Left forelimb (tissue), 1 donor: ENCODE data around the gene AP1G1.
"Not testable (repeated sequence)": the region's sequence is repeated elsewhere in the genome, so short reads cannot be mapped to it uniquely, and the experiment has no call there.

Experiments used
- DNase-seq: peaks from one replicate; pipeline ENCODE4 v3.0.0-alpha.2; 2018; ENCODE audit warnings: low spot score

Gene AP1G1

DNA sequence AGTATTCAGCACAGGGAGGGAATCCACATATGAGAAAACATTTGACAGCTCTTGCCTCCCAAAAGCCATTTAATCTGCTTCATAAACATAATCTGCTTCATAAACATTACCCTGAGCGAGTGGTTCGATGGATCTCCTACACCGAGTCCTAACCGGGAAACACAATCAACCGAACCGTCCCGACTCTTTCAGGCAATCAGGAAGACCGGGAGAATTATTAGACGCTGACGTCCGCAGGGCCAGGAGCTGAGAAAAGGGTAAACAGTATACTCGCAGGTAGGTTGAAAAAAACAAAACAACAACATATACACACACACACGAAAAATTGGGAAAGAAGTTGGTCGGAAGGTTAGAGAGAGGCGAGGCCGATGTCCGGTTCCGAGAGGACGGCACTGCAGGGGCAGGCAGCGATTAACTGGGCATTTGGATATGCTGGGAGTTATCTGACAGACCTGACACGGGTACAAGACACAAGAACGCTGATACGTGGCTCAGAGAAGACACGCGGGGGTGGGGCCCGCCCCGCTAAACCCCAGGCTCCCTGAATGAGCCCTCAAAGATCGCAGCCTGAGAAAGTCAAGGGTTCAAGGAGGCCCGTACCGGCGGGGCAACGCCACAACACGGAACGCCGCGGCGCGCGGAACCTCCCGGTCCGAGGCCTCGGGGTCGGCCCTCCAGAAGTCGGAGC, 585 bp downstream of the AP1G1 start:
- no peak for DNase-seq

DNA sequence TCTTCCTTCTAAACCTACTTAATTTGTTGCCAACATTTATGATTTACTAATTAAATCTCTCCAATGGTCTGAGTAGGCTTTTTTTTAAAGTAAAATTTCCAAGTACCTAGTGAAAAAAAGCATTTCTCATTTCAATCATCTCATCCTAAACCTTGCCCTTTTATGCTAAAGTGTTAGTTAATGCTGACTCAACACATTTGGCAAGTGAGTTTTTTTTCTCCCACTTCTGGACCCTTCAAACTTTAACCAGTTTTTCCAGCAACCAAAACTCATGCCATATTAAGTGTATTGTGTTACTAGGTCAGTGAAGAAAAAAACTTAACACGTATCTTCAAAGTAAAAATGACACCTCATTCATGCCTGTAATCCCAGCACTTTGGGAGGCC, 5.3 kb downstream of the AP1G1 start:
- DNase-seq, result no peak

DNA sequence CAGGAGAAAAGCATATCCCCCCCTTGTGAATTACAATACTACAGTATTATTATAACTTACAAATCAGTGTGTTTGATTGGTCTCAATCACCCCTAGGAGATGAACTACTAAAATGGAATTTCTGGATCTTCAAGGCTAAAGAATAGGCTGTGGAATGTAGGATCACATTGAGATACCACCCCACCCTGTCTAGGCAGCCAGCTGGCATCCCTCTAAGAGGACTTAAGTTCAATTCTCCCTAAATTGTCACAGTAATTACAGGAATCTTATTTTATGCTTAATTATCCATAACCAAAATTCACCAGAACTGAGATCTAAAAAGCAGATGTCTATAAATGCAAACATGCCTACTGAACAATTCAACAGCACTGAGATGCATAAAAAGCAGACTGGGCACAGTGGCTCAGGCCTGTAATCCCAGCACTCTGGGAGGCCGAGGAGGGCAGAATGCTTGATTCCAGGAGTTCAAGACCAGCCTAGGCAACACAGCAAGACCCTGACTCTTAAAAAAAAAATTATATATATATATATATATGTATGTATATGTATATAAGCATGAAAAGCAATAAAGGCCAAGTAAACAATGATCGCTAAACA, 12.0 kb downstream of the AP1G1 start:
- DNase-seq, result no peak

DNA sequence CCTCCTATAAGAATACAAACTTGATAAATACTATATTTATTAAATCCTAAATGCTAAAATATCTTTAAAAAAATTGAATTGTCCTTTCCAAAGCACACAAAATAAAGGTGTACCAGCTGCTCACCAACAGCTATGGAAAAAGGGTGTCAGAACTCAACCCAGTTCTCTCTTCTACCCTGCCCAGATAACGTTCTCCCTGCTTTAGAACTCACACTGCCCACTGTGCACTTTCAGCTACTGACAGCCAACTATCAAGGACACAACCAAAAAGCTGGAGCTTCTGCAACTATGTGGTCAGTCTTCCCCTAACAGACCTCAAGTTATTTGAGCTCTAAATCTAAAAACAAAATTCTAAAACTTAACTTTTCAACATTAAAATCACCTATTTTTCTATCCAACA, 13.7 kb downstream of the AP1G1 start:
- DNase-seq, result no peak

DNA sequence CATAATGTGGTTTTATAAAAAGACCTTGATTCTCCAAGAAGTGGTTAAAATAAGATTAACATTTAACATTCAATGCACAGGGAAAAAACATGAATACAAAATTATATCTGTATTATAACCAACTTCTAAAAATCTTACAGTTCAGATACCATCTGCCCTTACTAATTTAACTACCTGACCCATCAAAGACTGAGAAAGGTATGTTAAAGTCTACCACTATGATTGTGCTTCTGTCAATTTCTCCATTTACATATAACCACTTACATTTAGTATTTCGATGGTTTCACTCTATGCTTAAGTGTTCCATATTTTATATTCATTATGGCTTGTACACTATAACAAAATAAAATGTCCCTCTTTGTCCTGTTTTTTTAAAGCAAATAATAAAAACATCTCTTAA, 14.6 kb downstream of the AP1G1 start:
- DNase-seq, result no peak

DNA sequence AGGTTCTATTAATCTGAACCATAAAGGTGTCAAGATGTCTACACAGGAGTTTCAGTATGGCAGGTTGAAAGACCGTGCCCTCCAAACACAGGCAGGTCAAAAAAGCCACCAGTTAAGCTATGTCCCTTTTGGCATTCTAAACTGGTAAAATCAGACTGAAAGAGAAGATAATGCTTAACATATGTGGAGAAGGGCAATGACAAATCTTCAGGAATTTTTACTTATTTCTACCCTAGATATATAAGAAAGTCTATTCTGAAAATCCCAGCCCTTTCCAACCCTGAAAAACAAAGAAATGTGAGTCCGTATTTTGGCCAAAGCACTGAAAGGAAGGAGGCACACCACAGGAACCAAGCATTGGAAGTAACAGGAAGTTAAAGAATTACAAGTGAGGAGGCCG, 16.5 kb downstream of the AP1G1 start:
- DNase-seq, result no peak

DNA sequence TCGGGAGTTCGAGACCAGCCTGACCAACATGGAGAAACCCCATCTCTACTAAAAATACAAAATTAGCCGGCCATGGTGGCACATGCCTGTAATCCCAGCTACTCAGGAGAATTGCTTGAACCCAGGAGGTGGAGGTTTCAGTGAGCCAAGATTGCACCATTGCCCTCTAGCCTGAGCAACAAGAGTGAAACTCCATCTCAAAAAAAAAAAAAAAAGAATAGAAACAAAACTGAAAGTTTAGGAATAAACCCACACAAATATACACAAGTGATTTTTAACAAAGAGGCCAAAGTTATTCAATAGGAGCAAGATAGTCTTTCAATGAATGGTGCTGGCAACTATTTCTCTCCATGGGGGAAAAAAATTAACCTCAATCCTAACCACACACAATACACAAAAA, 18.3 kb downstream of the AP1G1 start:
- DNase-seq, result not testable (repeated sequence)

DNA sequence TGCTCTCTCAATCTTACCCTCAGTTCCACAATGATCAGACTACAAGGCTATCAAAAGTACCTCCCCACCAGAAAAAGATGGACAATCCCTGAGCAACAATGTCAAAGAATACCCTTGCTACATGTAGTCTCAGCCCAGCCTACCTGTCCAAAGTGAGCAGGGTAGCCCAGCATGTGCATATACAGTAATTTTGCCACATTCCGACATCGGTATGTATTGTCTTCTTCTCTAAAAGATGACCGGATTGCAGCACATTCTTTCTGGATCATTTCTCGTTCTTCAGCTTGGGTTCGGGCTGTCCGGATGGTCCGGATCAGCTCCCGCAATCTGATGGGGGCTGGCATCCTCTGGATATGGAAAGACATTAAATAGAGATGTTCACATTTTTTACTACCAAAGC, 19.5 kb downstream of the AP1G1 start:
- DNase-seq, result no peak

DNA sequence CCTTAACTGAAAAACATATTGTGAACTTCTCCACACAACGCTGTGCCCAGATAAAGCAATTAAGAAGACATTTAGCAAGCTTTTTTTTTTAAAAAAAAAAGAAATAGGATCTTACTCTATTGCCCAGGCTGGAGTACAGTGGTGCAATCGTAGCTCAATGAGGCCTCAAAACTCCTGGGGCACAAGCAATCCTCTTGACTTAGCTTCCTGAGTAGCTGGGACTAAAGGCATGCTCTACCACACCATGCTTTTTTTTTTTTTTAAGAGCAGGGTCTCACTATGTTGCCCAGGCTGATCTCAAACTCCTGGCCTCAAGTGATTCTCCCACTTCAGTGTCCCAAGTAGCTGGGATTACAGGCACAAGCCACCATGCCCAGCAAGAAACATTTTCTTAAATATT, 20.1 kb downstream of the AP1G1 start:
- no peak for DNase-seq

DNA sequence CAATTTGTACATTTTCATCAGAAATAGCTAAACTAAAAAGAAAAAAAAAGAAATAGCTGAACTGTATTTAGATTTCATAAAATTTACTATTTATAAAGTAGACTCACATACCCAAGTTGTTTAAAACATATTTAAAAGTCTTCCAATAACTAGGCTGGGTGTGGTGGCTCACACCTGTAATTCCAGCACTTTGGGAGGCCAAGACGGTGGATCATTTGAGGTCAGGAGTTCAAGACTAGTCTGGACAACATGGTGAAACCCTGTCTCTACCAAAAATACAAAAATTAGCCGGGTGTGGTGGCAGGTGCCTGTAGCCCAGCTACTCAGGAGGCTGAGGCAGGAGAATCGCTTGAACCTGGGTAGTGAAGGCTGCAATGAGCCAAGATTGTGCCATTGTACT, 23.5 kb downstream of the AP1G1 start:
- not testable (repeated sequence) for DNase-seq

DNA sequence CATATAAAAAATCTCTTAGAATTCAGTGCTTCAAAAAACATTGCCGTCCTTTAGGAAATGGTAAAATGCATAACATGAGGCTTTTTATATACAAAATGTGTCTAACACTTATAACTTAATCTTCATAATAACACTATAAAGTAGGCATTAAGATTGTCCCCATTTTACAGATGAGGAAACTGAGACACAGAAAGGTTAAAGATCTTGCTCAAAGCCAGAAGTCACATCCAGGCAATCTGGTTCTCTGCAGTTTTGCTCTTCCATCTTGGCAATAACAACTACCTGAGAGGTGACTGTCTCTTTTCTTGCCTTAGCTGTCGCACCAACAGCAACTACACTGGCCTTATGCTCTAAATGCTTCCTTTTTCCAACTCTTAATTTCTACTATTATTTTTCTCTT, 24.5 kb downstream of the AP1G1 start:
- no peak for DNase-seq

DNA sequence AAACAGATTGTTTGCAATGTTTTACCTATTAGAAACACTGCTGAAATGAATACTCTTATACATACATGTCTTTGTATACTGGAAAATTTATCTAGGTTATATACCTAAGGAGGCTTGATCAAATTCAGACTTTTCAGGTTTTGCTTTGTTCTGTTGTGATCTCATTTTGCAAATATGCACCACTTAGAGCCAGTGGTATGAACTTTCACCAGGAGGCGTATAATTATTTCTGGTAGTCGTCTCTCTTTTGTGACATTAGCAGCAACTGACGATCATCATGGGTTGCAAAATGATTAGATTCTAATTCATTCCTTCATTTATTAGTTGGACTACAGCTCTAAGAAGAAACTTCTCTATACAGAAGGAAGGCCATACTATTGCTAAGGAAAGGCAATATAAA, 26.9 kb downstream of the AP1G1 start:
- no peak for DNase-seq

DNA sequence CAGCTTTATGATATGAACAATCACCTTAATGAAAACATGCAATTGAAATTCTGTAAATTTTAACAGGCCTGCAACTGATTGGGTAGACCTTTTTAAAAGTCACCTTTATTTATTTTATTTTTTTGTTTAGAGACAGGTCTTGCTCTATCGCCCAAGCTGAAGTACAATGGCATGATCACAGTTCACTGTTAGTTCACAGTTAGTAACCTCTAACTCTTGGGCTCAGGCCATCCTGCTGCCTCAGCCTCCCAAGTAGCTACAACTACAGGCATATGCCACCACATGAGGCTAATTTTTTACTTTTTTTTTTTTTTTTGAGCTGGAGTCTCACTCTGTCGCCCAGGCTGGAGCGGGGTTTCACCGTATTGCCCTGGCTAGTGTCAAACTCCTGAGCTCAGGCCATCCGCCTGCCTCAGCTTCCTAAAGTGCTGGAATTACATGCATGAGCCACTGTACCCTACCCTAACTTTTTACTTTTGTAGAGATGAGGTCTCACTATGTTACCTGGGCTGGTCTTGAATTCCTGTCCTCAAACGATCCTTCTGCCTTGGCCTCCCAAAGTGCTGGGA, 28.0 kb downstream of the AP1G1 start:
- no peak for DNase-seq

DNA sequence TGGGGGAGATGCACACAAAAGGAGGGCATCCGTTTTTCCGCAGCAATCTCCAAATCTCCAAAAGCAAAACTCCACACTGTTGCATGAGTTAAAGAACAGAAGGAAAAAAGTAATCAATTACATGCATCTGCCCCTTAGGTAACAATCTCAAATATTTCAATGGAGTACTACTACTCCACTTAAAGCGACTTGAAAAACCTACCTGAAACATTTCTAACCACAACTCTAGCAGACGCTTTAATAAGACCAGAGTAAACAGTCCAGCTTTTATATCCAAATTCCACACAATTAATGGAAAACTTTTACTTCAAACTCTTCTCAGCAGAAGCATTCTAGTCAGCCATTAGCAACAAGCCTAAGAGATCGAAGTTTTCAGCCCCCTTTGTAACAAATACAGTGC, 29.9 kb downstream of the AP1G1 start:
- no peak for DNase-seq

DNA sequence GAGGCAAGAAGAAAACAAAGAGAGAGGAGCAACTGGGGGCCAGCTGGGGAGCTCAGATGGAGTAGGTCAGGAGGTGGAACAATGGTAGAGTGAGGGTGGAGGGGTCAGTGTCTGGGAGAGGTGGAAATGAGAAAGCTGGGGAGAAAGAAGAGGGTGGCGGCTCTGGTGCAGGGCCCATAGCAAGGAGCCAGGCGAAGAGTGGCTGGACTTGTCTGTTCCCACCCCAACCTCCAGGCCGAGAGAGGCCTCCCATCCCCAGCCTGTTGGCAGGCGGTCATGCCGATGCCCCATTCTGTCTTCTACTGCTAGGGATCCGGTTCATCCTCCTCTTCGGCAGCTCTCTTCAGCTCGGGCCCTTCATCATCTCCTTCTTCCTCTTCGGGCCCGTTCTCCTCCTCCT, 31.3 kb downstream of the AP1G1 start:
- no peak for DNase-seq

DNA sequence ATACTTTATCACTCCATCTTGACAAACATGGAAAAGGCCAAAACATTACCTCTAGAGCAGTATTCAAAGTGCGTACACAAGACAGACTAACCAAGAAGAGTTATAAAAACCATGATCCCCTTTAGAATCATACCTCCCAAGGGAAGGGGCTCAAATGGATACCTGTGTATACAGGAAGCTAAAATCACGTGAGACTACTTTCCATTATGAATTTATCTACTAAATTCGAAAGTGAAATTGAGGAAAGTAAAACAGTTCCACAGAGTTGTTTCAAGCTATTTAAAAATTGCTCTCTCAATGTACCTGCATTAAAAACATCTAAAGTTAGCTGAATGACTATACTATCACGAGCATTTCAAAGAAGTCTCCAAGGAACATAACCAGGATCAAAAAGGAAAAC, 32.7 kb downstream of the AP1G1 start:
- no peak for DNase-seq

DNA sequence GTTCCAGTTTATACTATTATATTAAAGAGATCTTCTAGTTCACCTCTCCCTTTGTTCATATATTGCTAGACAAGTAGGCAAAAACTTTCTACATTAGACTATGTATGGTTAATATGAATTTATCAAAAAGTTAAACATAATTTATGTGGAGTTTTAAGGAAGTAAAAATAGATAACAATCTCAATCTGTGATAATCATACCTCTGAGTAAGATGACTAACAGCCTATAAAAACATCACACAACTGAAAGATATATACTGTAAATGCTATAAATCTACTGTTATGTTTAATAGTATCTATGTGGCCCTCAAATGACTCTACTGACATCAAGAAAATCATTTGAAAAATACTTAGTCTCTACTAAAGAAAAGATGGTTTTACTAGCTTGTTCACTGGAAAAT, 37.1 kb downstream of the AP1G1 start:
- no peak for DNase-seq

DNA sequence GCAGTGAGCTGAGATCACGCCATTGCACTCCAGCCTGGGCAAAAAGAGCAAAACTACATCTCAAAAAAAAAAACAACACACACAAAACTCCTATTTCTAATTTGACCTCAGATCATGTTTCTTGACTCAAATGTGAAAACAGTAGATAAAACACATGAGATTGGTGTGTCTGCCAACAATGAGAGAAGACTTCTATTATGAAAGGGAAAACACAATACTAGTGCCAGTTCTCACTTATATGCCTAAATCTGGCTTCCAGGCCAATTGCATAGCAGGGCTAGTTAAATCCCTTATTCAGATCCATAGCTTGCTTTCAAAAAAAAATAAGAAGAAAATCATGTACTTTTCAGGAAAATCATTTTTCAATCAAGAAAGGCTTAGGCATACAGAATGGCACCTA, 39.4 kb downstream of the AP1G1 start:
- no peak for DNase-seq

DNA sequence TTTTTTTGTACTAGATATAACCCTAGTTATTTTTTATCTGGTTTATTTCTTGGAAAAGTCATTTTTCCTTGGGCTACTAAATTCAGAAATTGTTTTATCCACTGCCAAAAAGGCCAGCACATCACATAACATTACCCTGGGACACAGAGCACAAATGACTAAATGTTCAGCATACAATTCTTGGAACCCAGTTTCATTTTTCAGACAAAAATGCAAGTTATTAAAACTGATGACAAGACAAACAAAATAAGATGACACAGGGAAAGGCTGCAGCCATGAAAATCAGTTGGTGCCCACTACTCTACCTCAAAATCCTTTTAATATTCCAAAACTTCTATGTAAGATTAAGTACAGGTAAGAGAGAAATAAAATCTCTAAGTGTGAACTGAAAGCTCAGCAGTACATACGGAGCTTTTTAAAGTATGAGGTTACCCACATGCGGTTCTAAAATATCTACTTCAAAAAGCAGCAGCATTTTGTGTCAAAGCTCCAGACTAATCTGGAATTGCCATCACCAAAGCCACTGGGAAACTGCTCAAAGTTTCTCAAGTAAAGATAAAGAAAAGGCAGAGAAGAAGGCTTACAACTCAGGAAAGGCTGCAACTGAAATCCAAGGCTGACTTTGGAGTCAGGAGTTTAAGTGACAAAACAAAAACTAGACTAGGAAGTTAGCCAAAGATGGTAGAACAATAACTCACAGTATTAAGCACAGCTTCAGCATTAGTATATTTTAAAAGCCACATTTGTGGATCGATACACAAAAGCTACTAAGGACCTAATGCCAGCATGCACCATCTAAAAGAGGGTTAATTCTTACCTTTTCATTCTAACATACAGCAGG, 41.4 kb downstream of the AP1G1 start:
- DNase-seq, result no peak

DNA sequence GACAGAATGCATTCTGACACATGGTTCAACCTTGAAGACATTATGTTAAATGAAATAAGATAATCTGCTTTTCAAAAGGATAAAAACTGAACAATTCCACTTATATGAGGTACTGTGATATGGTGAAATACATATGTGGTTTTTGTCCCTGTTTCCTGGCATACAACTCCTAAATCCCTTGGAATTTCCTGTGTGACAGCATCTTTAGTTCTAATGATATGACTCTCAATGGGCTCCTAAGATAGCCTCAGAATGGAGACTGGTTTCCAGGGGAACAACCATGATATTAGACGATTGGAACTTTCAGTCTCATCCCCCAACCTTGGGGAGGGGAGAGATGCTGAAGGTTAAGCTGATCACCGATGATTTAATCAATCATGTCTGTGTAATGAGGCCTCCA, 46.4 kb downstream of the AP1G1 start:
- no peak for DNase-seq

DNA sequence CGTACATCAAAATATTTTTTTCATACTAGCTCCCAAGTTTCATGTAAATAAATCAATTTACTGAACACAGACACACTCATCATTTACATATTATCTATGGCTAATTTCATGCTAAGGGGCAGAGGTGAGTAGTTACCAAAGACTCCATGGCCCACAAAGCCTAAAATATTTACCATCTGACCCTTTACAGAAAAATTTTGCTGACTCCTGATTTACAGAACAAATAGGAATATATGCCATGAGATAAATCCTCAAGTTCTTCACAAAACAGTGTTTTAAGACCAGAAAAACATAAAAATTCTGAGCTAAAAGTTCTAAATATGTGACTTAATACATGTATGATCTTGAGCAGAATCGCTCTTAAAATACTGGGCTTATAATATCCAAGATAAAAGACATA, 47.5 kb downstream of the AP1G1 start:
- DNase-seq, result no peak

DNA sequence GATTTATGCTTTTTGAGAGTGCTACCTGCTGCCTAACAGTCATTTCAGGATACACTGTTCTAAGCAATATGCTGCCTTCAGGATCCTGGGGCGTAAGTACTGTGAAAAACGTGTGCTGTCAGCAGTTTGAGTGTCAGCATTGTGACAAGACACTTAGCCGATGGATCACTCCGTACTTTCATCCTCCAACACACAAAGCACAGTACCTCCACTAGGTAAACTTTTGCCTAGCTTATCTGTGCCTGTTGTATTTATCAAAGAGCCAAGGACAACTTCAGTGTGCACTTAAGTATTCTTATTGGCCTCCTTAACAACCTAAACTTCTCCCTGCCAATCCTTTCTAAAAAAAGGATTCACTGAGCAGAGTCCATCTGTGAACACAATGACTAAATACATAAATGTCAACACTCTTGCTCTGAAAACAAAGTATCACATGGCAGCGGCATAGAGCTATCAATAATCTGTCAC, 50.3 kb downstream of the AP1G1 start:
- DNase-seq, result no peak

DNA sequence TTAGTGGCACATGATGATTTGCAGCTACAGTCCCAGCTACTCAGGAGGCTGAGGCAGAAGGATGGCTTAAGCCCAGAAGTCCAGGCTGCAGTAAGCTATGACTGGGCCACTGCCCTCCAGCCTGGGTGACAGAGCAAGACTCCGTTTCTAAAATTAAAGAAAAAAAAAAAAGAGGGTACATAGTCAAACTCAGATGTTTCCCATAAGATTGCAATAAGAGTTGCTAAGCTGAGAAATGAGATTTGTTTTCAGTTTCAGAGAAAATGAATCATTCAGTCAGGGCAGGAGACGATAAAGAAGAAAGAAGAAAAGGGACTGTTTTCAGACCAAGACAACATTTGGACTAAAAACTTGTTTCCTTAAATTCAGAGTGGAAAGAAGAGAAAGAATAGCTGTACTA, 54.0 kb downstream of the AP1G1 start:
- no peak for DNase-seq
